GM12878 (cell line): Measurements from ENCODE around the gene HSD17B4. TPM values are rescaled to one million over a fixed set of nuclear protein-coding genes. Genes with fewer than 3 reads are reported as not detected.

ENCODE experiments used
- ATF7 ChIP-seq: fragments of 450-650 bp; IDR thresholded peaks from 2 replicates; pipeline ENCODE4 v1.6.1; 2016; ENCODE audit warnings: low read depth, mild to moderate bottlenecking
- BACH1 ChIP-seq: fragments of 450-650 bp; IDR thresholded peaks from 2 replicates; pipeline ENCODE4 v1.6.1; 2017; ENCODE audit warnings: mild to moderate bottlenecking, borderline replicate concordance
- BHLHE40 ChIP-seq, 2 experiments: fragments of 450-650 bp in 1 of 2; IDR thresholded peaks; 2 replicates each; pipeline ENCODE4 v1.6.1; 2011 to 2017; ENCODE audit warnings: low read depth in 2 of 2, borderline replicate concordance in 1 of 2, improper control_type of control experiment in 1 of 2, low read length in 1 of 2, mild to moderate bottlenecking in 1 of 2
- CREB1 ChIP-seq: IDR thresholded peaks from 2 replicates; pipeline ENCODE4 v1.6.1; 2012; ENCODE audit warnings: low read depth, mild to moderate bottlenecking, inconsistent platforms
- DPF2 ChIP-seq: fragments of 450-650 bp; IDR thresholded peaks from 2 replicates; pipeline ENCODE4 v1.6.1; 2017; ENCODE audit warnings: mild to moderate bottlenecking
- HDGF ChIP-seq: fragments of 450-650 bp; IDR thresholded peaks from 2 replicates; pipeline ENCODE4 v1.6.1; 2016; ENCODE audit warnings: antibody characterized with exemption
- IKZF2 ChIP-seq, 2 experiments: fragments of 450-650 bp; IDR thresholded peaks; 2 replicates each; pipeline ENCODE4 v1.6.1; 2017; ENCODE audit warnings: mild to moderate bottlenecking in 2 of 2, moderate library complexity in 2 of 2
- MTA2 ChIP-seq: fragments of 450-650 bp; IDR thresholded peaks from 2 replicates; pipeline ENCODE4 v1.6.1; 2016; ENCODE audit warnings: low read depth, mild to moderate bottlenecking, moderate library complexity
- RAD51 ChIP-seq: fragments of 450-650 bp; IDR thresholded peaks from 2 replicates; pipeline ENCODE4 v1.6.1; 2016; ENCODE audit warnings: moderate library complexity, mild to moderate bottlenecking, inconsistent platforms
- RUNX3 ChIP-seq: IDR thresholded peaks from 2 replicates; pipeline ENCODE4 v1.6.1; 2012; ENCODE audit warnings: low read length, inconsistent platforms
- ZNF592 ChIP-seq: fragments of 450-650 bp; IDR thresholded peaks from 2 replicates; pipeline ENCODE4 v1.6.1; 2017; ENCODE audit warnings: mild to moderate bottlenecking, moderate library complexity
- polyA plus RNA-seq, 11 experiments: library from polyadenylated mRNA; depleted of rRNA in 4 of 11; unstranded in 6 of 11; stranded (reverse) in 5 of 11; fragments of >200 nt; fragmentation: Nextera tagmentation in 4 of 11; fragmentation: Illumina TruSeq in 1 of 11; extraction: Ambion mirVana in 4 of 11; extraction: Trizol in 1 of 11; gene quantifications; 1 replicate in 1 of 11; 2 replicates in 10 of 11; pipeline versions ENCODE4 v1.2.1 to v1.2.3, GENCODE V29; 2011 to 2016; ENCODE audit warnings: inconsistent platforms in 2 of 11, missing spikeins in 2 of 11, low read depth in 1 of 11
- total RNA-seq, 4 experiments: library from RNA; depleted of rRNA in 3 of 4; stranded (reverse); fragments of >200 nt in 3 of 4; fragmentation: Illumina TruSeq in 1 of 4; extraction: Trizol in 1 of 4; gene quantifications; 2 replicates each; pipeline versions ENCODE4 v1.2.1 to v1.2.3, GENCODE V29; 2013 to 2021

The HSD17B4 gene
- total and polyA plus RNA-seq, 10 of the 15 experiments (the other 5 are each of a cell fraction or from before 2014, with no cell fraction given) = 38.6 to 125 (median 93.0) TPM

- peak; percentile 85 for TF ChIP-seq ZNF592
- peak; percentile 72 for TF ChIP-seq CREB1
- peak; percentile 90 for TF ChIP-seq RAD51
- TF ChIP-seq BHLHE40 (IDR thresholded peaks at IDR 0.05; ENCODE audit: borderline replicate concordance in 1 of 2, low read depth in 2 of 2, low read length in 1 of 2) = peak in 1 of 2 experiments; percentile 66; a peak in 1 of 4 replicates
- peak; percentile 51; the same call in 1 of the 2 replicates for TF ChIP-seq DPF2
- TF ChIP-seq IKZF2 (IDR thresholded peaks at IDR 0.05) = peak; percentile 40 to 77; a peak in 2 of 4 replicates
- 0 out of 2 replicates have a peak, but pooled peaks have one; percentile 46 for TF ChIP-seq HDGF
- peak; percentile 76; the same call in 1 of the 2 replicates for TF ChIP-seq MTA2
- peak; percentile 48; the same call in 1 of the 2 replicates for TF ChIP-seq BACH1
- TF ChIP-seq ATF7 = peak; percentile 98
- peak; percentile 63 for TF ChIP-seq RUNX3
These were observed 38.1 kb upstream of the HSD17B4 start (continued) for GRCh38 chr5:119414124-119414734.
